Sigmoid colon (tissue), 4 donors: ENCODE results near the gene ZBTB40.

Experiments
- EP300 ChIP-seq, 4 donors: sonication (generic); formaldehyde crosslinking; IDR thresholded peaks; one replicate each; pipeline ENCODE4 v1.6.1; 2017; ENCODE audit warnings: antibody characterized with exemption in 4 of 4
- POLR2A ChIP-seq, 2 donors: fragments of 450-650 bp; IDR thresholded peaks; one replicate each; pipeline ENCODE4 v1.6.1; 2016; ENCODE audit warnings: antibody characterized with exemption in 2 of 2, mild to moderate bottlenecking in 2 of 2, moderate library complexity in 2 of 2
- POLR2AphosphoS5 ChIP-seq, 4 donors: sonication (generic); formaldehyde crosslinking; IDR thresholded peaks; one replicate each; pipeline ENCODE4 v1.6.1; 2017; ENCODE audit warnings: antibody characterized with exemption in 4 of 4
- TF ChIP-seq, protein P1 (sequence below), 4 experiments: fragments of 450-650 bp in 3 of 4; fragments of 200-600 bp in 1 of 4; IDR thresholded peaks; one replicate each; pipeline ENCODE4 v1.5.1; 2016 to 2019; ENCODE audit warnings: antibody characterized with exemption in 4 of 4, mild to moderate bottlenecking in 3 of 4, moderate library complexity in 2 of 4

DNA sequence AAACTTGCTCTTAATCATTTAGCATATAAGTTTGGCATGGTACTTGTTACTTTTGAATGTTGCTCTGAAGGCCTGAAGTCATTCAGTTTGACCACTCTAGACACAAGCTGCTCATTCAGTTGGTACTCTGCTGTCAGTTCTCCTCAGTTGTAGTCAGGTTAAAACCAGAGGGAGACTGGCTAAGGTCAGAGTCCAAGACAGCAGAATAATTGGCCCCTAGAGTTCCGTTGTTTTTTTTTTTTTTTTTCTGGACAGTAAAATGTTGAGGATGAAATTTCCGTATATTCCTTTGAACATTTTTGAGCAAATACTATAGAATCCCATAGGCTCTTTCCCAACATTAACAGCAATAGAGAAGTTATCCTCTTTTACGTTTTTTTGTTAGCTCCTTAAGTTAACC, 9.4 kb downstream of the ZBTB40 start:
- TF ChIP-seq POLR2A (IDR thresholded peaks at IDR 0.05): no peak
- TF ChIP-seq, protein P1, sequence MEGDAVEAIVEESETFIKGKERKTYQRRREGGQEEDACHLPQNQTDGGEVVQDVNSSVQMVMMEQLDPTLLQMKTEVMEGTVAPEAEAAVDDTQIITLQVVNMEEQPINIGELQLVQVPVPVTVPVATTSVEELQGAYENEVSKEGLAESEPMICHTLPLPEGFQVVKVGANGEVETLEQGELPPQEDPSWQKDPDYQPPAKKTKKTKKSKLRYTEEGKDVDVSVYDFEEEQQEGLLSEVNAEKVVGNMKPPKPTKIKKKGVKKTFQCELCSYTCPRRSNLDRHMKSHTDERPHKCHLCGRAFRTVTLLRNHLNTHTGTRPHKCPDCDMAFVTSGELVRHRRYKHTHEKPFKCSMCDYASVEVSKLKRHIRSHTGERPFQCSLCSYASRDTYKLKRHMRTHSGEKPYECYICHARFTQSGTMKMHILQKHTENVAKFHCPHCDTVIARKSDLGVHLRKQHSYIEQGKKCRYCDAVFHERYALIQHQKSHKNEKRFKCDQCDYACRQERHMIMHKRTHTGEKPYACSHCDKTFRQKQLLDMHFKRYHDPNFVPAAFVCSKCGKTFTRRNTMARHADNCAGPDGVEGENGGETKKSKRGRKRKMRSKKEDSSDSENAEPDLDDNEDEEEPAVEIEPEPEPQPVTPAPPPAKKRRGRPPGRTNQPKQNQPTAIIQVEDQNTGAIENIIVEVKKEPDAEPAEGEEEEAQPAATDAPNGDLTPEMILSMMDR (IDR thresholded peaks at IDR 0.05): no peak
- TF ChIP-seq EP300 (IDR thresholded peaks at IDR 0.05): no peak
- no peak for TF ChIP-seq POLR2AphosphoS5 (IDR thresholded peaks at IDR 0.05)
